Thyroid gland (tissue), 4 donors: ENCODE results near the gene HHATL.

ENCODE experiments used
- POLR2A ChIP-seq, 2 donors: fragments of 450-650 bp; IDR thresholded peaks; one replicate each; pipeline ENCODE4 v1.6.1; 2017; ENCODE audit warnings: antibody characterized with exemption in 2 of 2, mild to moderate bottlenecking in 2 of 2, moderate library complexity in 1 of 2
- TF ChIP-seq, protein P1 (sequence below), 6 experiments: fragments of 200-600 bp in 3 of 6; fragments of 450-650 bp in 3 of 6; sonication (generic) in 3 of 6; IDR thresholded peaks; one replicate each; pipeline ENCODE4 v1.5.1; 2016 to 2019; ENCODE audit warnings: antibody characterized with exemption in 6 of 6, mild to moderate bottlenecking in 2 of 6, inconsistent platforms in 1 of 6, moderate library complexity in 1 of 6

DNA sequence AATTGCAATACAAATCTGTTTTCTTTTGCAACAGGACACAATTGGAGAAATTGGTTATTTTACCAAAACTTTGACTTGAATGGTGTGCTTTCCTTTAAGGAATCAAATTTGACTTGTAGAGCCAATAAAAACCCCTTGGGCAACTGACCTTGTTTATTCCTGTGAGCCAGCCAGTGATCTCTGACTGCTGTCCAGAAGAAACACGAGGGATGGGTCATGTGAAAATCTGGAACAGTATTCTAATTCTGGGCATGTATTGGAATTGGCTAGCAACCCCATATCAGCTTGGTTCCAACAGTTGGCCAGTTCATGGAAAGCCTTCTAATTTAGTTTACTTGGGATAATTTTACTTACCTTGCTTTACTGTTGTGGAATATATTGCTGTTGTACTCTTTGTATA, 19.1 kb upstream of the HHATL start:
- TF ChIP-seq, protein P1, sequence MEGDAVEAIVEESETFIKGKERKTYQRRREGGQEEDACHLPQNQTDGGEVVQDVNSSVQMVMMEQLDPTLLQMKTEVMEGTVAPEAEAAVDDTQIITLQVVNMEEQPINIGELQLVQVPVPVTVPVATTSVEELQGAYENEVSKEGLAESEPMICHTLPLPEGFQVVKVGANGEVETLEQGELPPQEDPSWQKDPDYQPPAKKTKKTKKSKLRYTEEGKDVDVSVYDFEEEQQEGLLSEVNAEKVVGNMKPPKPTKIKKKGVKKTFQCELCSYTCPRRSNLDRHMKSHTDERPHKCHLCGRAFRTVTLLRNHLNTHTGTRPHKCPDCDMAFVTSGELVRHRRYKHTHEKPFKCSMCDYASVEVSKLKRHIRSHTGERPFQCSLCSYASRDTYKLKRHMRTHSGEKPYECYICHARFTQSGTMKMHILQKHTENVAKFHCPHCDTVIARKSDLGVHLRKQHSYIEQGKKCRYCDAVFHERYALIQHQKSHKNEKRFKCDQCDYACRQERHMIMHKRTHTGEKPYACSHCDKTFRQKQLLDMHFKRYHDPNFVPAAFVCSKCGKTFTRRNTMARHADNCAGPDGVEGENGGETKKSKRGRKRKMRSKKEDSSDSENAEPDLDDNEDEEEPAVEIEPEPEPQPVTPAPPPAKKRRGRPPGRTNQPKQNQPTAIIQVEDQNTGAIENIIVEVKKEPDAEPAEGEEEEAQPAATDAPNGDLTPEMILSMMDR (IDR thresholded peaks at IDR 0.05), result no peak
- TF ChIP-seq POLR2A (IDR thresholded peaks at IDR 0.05), result no peak
